ENCODE results near the gene FGFRL1. TPM values are rescaled to one million over a fixed set of nuclear protein-coding genes. Genes with fewer than 3 reads are reported as not detected.

Gene FGFRL1
- total RNA-seq, 1 donor, result 43.1 TPM

- no peak for DNase-seq (ENCODE audit: low read depth in 2 of 3, low spot score in 2 of 3)
Measured at GRCh38 chr4:1061056-1061700, 49.8 kb downstream of the FGFRL1 start.

DNA sequence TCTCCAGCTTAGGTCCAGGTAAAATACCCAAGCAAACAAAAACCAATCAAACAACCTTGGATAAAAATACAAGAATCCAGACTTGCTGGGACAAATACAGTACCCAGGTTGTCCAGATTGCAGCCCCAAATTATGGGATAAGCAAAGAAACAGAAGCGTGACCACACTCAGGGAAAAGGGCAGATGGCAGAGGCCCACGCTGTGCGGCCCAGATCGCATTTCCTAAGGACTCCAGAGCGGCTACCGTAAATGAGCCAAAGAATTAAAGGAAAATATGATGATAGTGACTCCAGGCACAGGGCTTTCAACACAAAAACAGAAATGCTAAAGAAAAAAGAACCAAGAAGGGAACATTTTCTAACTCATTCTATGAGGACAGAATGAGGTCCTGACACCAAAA, 50.3 kb downstream of the FGFRL1 start:
- DNase-seq (ENCODE audit: low read depth in 2 of 3, low spot score in 2 of 3), result no peak

DNA sequence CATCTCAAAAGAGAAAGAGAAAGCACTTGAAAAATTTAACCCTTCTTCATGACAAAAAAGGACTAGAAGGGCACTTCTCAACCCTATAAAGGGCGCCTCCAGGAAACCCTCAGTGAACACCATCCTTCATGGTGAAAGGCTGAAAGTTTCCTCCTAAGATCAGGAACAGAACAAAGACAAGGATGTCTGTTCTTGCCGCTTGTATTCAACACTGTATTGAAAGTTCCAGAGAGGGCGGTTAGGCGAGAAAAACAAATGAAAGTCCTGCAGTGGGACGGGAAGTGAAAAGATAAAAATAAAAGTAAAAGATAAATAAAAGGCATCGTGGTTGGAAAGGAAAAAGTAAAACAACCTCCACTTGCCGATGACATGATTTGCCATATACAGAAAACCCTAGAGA, 51.0 kb downstream of the FGFRL1 start:
- no peak for DNase-seq (ENCODE audit: low read depth in 2 of 3, low spot score in 2 of 3)

DNA sequence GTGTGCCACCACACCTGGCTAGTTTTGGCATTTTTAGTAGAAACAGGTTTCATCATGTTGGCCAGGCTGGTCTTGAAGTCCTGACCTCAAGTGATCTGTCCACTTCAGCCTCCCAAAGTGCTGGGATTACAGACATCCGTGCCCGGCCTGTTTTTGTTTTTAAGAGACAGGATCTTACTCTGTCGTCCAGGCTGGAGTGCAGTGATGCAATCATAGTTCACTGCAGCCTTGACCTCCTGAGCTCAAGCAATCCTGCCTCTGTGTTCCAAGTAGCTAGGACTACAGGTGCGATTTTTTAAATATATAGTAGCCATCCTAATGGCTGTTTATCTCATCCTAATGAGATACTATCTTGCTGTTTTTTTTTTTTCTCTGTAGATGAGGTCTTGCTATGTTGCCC, 54.3 kb downstream of the FGFRL1 start:
- no peak for DNase-seq (ENCODE audit: low read depth in 2 of 3, low spot score in 2 of 3)

DNA sequence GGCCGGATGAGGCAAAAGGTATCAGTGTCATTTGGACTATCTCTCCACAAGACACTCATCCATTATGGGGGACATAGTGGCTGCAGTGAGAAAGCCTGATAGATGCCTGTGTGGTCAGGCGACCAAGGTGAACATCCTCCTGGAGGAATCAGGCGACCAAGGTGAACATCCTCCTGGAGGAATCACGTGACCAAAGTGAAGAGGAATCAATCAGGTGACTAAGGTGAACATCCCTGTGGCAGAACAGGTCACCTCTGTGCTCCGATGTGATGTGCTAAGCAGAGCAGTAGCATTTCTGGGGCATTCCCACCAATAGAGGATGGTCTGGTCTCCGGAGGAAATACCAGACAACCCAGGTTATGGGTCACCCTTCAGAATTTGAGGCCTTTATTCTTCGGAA, 58.0 kb downstream of the FGFRL1 start:
- DNase-seq (ENCODE audit: low read depth in 2 of 3, low spot score in 2 of 3), result no peak

DNA sequence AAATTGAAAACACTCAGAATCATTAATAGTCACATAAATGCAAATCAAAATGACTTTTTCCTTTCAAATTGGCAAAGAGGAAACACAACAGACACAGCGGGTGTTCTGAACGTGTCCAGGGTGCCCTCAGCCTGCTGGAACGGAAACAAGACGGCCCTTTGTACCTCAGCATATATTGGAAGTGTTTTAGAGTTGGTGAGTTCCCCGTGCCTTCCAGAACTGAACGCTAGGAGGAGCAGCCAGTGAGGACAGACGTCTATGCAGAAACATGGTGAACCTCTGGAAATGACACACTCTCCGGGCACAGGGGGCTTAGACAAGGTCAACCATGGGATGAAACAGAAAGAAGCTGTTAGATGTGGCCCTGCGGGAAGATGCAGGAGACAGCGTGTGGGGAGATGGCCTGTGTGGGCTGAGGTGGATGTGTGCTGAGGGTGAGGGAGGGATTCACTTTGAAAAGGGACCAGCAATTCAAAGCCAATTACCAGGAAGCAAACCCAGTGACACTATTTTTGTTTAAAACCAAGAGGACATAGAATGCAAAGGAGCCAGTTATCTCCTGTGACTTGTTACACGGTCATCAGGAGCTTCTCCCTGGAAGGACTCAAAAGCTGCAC, 61.5 kb downstream of the FGFRL1 start:
- DNase-seq (ENCODE audit: low read depth in 2 of 3, low spot score in 2 of 3), result peak; percentile 13 to 79 (median 61)

- DNase-seq (ENCODE audit: low read depth in 2 of 3, low spot score in 2 of 3), result no peak
Measured at GRCh38 chr4:1074077-1074476, 62.7 kb downstream of the FGFRL1 start.

- no peak for DNase-seq (ENCODE audit: low read depth in 2 of 3, low spot score in 2 of 3)
Measured at GRCh38 chr4:1075225-1075624, 63.8 kb downstream of the FGFRL1 start.

DNA sequence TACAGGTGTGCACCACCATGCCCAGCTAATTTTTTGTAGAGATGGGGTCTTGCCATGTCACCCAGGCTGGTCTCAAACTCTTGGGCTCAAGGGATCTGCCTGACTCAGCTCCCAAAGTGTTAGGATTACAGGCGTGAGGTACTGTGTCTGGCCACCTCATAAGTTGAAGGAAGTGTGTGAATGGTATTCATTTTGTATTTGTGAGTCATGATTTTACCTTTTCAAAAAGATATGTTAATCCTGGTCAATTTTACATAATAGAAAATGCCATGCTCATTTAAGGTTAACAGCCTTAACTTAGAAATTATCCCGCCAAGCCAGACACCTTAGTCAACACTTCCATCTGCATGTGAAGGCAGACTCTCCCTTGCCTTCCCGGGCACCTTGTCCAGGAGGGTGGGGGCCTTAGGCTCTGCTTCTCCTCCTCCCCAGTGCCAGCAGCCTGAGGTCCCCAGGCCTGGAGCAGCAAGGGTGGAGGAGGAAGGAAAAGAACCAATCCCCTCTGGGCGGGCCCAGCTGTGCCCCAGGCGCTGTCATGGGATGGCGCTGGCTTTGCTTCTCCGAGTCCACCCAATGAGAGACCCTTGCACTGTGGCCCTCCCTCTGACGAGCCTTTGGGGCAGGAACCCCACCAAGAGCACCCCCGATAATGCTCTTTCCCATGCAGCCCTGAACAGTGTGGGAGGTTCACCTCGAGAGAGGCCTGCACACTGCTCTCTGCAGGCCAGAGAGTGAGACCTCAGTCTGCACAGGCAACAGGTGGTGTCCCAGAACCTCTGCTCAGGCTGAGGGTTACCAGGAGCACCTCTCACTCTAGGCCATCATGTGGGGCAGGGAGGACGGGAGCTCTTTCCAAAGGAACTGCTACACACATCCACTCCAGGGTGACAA, 64.6 kb downstream of the FGFRL1 start:
- no peak for DNase-seq (ENCODE audit: low read depth in 2 of 3, low spot score in 2 of 3)

Other genes starting within 250 kb of the FGFRL1 start
- not detected for gene CPLX1, start 185.5 kb upstream of the FGFRL1 start, total RNA-seq
- 107 TPM for gene GAK, start 79.3 kb upstream of the FGFRL1 start, total RNA-seq
- gene TMEM175, start 79.2 kb upstream of the FGFRL1 start, total RNA-seq, result 28.3 TPM
- gene DGKQ, start 38.1 kb upstream of the FGFRL1 start, total RNA-seq, result 13.5 TPM
- gene IDUA, start 24.6 kb upstream of the FGFRL1 start, total RNA-seq, result 21.8 TPM
- 0.27 TPM for gene SLC26A1, start 18.2 kb upstream of the FGFRL1 start, total RNA-seq
- gene RNF212, start 101.9 kb downstream of the FGFRL1 start, total RNA-seq, result 1.1 TPM
- 4.0 TPM for gene SPON2, start 161.0 kb downstream of the FGFRL1 start, total RNA-seq
- 626 TPM for gene CTBP1, start 237.5 kb downstream of the FGFRL1 start, total RNA-seq